Right lobe of liver (tissue), 4 donors: ENCODE data around the gene RIC3.

Experiments used
- CTCF ChIP-seq, 4 donors: fragments of 200-600 bp in 3 of 4; fragments of 450-650 bp in 1 of 4; IDR thresholded peaks; one replicate each; pipeline versions ENCODE4 v1.5.1 to v1.8.0; 2016 to 2022; ENCODE audit warnings: antibody characterized with exemption in 4 of 4, mild to moderate bottlenecking in 2 of 4
- POLR2A ChIP-seq: fragments of 450-650 bp; IDR thresholded peaks from one replicate; pipeline ENCODE4 v1.6.1; 2017; ENCODE audit warnings: antibody characterized with exemption, mild to moderate bottlenecking
- donor health status: DM: no; HTN: no; CAD: no.
- donor health status: DM: no; HTN: no; CAD: no.
- donor health status: DM: no; HTN: yes; CAD: no.

- TF ChIP-seq CTCF (IDR thresholded peaks at IDR 0.05) (no peak), POLR2A (no peak)
Measured at GRCh38 chr11:8183111-8183510, 14.3 kb upstream of the RIC3 start.
